ENCODE results near the gene ARHGAP6. TPM values are rescaled to one million over a fixed set of nuclear protein-coding genes. Genes with fewer than 3 reads are reported as not detected.

ARHGAP6 gene
- total RNA-seq, 1 experiment from 2014 or later = 0.07 TPM

- peaks cover 53 to 54% of the 10 kb centered on the region in 2 experiments for H3K9me3 Mint-ChIP-seq
- H4K5ac ChIP-seq (ENCODE audit: insufficient read length, low read depth, low read length) = no peak overlapping the region
- no peak overlapping the region for H2AK5ac ChIP-seq (ENCODE audit: insufficient read length, low read length)
- H3K4me3 Mint-ChIP-seq = no peak overlapping the region
- no peaks in the 10 kb centered on the region for H3K23me2 ChIP-seq (ENCODE audit: insufficient read length, low read depth, low read length, poor library complexity, severe bottlenecking)
- no peak overlapping the region for H3K14ac ChIP-seq (ENCODE audit: insufficient read depth, low read length)
- no peak overlapping the region for H3K27ac ChIP-seq (ENCODE audit: insufficient read length, low read depth, low read length)
- no peaks in the 10 kb centered on the region for H4K20me1 ChIP-seq (ENCODE audit: control insufficient read depth, insufficient read depth, insufficient read length)
- H3K18ac ChIP-seq (ENCODE audit: insufficient read length, low read depth, low read length) = no peak overlapping the region
- no peak overlapping the region for H2AFZ ChIP-seq (ENCODE audit: low read length)
- no peak overlapping the region for H2BK5ac ChIP-seq (ENCODE audit: insufficient read length, low read length)
- H3K23ac ChIP-seq (ENCODE audit: insufficient read length, low read depth, low read length) = no peak overlapping the region
- no peak overlapping the region for H4K8ac ChIP-seq (replicated peaks; ENCODE audit: insufficient read length, low read depth, low read length)
- H3K56ac ChIP-seq (ENCODE audit: insufficient read length, low read depth, low read length) = no peak overlapping the region
- no peak overlapping the region for H3T11ph ChIP-seq (ENCODE audit: low read length)
- H3K36me3 Mint-ChIP-seq (ENCODE audit: insufficient read depth in 1 of 3, low read depth in 3 of 3) = peaks cover 0 to 3% (median 0%) of the 10 kb centered on the region in 3 experiments; a peak in 3 of 7 replicates
- no peak overlapping the region for H2BK120ac ChIP-seq (ENCODE audit: low read depth, low read length, poor library complexity, severe bottlenecking)
- no peak overlapping the region for H3K4ac ChIP-seq (ENCODE audit: low read depth, low read length)
- no peak overlapping the region for H2BK12ac ChIP-seq (ENCODE audit: insufficient read length, low read depth, low read length)
- TF ChIP-seq CTCF (conservative IDR thresholded peaks at IDR 0.05) = no peak
- H3K4me2 ChIP-seq (ENCODE audit: insufficient read depth, insufficient read length, low read length) = no peak overlapping the region
- no peaks in the 10 kb centered on the region for H3K4me1 ChIP-seq (ENCODE audit: insufficient read depth, low read length)
- no peak overlapping the region for H2BK15ac ChIP-seq (ENCODE audit: low read depth, low read length)
- H2BK20ac ChIP-seq (ENCODE audit: low read depth, low read length, poor library complexity, severe bottlenecking) = no peak overlapping the region
- peaks cover 9 to 12% of the 10 kb centered on the region in 2 experiments for H3K4me1 Mint-ChIP-seq
- H3K9me3 ChIP-seq (ENCODE audit: control insufficient read depth, low read depth, low read length) = no peaks in the 10 kb centered on the region
- no peaks in the 10 kb centered on the region for H3K79me2 ChIP-seq (ENCODE audit: insufficient read depth, low read length)
- H4K91ac ChIP-seq (ENCODE audit: insufficient read length, low read depth, low read length) = no peak overlapping the region
- no peak for DNase-seq
- H3K27me3 Mint-ChIP-seq (ENCODE audit: low read depth) = no peaks in the 10 kb centered on the region; the same call in 1 of the 2 replicates
- H3K27me3 ChIP-seq (ENCODE audit: insufficient read depth, low read length) = no peaks in the 10 kb centered on the region
- H3K27ac Mint-ChIP-seq = no peak overlapping the region
- no peaks in the 10 kb centered on the region for H3K79me1 ChIP-seq (ENCODE audit: insufficient read depth, low read depth, low read length, poor library complexity, severe bottlenecking)
- no peak overlapping the region for H3K9ac ChIP-seq (ENCODE audit: extremely low read depth, insufficient read length, low read length)
Measured at GRCh38 chrX:11371106-11371505, 294.6 kb downstream of the ARHGAP6 start.

Measured in H9 (cell line).